Stimulated activated memory B cell treated with anti-CD40 and anti-IgM and Interleukin-4, amounts not matched to agents 10 μg/mL and 1 μg/mL and 100 μg/mL, for 72 hours (primary cell): ENCODE results near the gene SPEG.

ENCODE experiments used
- ATAC-seq: fragments of 150-1000 bp; cut with Tn5 transposase; 2 replicates; pipeline ENCODE4 v1.10.0; 2021
- H3K27ac Mint-ChIP-seq: one replicate; pipeline ENCODE4 v1.8.0; 2022; ENCODE audit warnings: mild to moderate bottlenecking, mixed read lengths
- H3K27me3 Mint-ChIP-seq: one replicate; pipeline ENCODE4 v1.8.0; 2022; ENCODE audit warnings: mixed read lengths
- H3K36me3 Mint-ChIP-seq: one replicate; pipeline ENCODE4 v1.8.0; 2022; ENCODE audit warnings: mixed read lengths
- H3K4me1 Mint-ChIP-seq: one replicate; pipeline ENCODE4 v1.8.0; 2022; ENCODE audit warnings: mixed read lengths
- H3K4me3 Mint-ChIP-seq: one replicate; pipeline ENCODE4 v1.8.0; 2022; ENCODE audit warnings: mild to moderate bottlenecking, moderate library complexity, mixed read lengths
- H3K9me3 Mint-ChIP-seq: one replicate; pipeline ENCODE4 v1.8.0; 2022; ENCODE audit warnings: mixed read lengths

SPEG gene

DNA sequence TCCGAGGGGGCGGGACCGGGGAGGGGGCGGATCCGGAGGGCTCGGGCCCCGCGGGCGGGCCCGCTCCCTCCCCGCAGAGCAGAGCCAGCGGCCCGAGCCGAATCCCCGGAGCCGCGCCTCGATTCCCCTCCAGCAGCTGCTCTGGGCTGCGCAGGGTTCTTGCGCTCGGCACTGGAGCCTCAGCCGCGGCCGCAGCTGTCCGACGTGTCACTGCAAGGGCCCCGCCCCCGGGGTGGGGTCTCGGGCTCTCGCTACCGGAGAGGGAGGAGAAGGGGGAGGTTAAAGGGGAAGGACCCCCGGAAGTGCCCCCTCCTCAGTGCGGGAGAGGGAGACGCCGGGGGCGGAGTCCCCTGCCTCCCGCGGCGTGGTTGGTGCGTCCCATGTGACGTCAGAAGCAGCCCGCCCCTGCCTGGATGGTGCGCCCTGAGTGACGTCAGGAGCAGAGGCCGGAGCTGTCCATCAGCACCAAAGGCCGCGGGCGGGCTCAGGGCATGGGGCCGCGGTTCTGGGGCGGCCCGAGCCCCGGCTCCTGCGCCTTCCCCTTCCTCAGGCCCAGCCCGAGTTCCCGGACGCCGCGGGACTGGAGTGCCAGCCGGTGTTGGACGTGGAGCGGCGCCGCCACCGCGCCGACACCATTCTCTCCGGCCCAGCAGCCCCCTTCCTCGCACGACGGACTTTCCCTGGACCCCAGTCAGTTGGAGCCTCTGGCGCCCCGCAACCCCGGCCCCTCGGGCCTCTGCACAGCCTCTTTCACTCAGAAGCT lies 109.1 kb downstream of the SPEG start, which contains the start of the genes CHPF and TMEM198:
CHPF (minus strand) TSS at position 214 of the 763 bp plus-strand sequence. CDS start 271 bp downstream, outside the sequence.
TMEM198 (plus strand) TSS at position 433 of the 763 bp plus-strand sequence. CDS start 700 bp downstream, outside the sequence.
- peak; percentile 88 for ATAC-seq
- Mint-ChIP-seq H3K9me3 (no peaks in the 10 kb centered on the region), H3K4me3 (peak within 1 kb of the TSS; percentile 79), H3K27me3 (peaks cover 76% of the 10 kb centered on the region), H3K36me3 (peaks cover 11% of the 10 kb centered on the region), H3K27ac (no peak within 1 kb of the TSS), H3K4me1 (peaks cover 20% of the 10 kb centered on the region)

DNA sequence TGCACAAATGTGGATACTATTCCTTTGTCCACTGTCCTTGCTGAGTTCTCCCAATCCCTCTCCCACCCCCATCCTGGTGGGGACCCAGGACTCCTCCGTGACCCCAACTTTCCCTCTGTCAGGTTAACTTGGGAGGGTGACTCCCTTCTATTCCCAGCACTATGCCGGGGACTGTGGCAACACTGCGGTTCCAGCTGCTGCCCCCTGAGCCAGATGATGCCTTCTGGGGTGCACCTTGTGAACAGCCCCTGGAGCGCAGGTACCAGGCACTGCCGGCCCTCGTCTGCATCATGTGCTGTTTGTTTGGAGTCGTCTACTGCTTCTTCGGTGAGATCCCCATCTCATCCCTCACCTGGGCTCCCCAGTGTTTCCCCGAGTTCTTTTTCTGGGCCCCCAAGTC lies 109.9 kb downstream of the SPEG start:
- Mint-ChIP-seq H3K9me3 (no peaks in the 10 kb centered on the region), H3K36me3 (peaks cover 6% of the 10 kb centered on the region), H3K4me1 (peaks cover 20% of the 10 kb centered on the region), H3K4me3 (peak overlapping the region; percentile 79), H3K27ac (no peak overlapping the region), H3K27me3 (peaks cover 76% of the 10 kb centered on the region)
- ATAC-seq = no peak

DNA sequence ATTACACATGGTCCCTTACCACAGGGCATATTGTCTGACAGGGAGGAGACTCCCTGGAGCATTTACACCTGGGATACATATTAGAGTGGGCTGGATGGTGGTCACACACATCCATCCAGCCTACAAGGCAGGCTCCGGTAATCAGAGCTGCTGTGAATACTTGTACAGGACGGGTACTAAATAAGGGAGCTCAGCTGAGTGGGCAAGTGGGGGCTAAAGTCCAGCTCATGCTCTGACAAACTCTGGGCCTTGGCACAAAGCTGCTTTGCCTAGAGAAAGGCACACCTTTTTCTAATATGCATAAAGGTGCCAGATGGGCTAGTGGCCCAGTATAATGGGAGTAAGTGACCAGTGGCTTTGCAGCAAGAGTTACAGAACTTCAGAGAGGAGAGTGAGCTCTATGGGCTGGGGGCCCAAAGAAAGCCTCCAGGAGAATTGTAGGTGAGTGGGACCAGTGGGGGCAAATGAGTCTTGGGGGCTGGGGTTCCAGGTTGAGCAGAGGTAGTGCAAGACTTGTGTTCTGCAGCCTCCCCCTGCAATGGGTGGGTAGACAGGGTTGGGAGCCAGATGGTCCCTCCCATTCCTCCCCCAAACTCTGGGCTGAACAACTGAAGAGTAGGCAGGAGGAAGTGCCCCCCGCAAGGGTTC lies 110.8 kb downstream of the SPEG start:
- Mint-ChIP-seq H3K4me1 (peaks cover 20% of the 10 kb centered on the region), H3K9me3 (no peaks in the 10 kb centered on the region), H3K36me3 (no peaks in the 10 kb centered on the region), H3K27me3 (peaks cover 75% of the 10 kb centered on the region), H3K4me3 (no peak overlapping the region), H3K27ac (no peak overlapping the region)
- no peak for ATAC-seq

DNA sequence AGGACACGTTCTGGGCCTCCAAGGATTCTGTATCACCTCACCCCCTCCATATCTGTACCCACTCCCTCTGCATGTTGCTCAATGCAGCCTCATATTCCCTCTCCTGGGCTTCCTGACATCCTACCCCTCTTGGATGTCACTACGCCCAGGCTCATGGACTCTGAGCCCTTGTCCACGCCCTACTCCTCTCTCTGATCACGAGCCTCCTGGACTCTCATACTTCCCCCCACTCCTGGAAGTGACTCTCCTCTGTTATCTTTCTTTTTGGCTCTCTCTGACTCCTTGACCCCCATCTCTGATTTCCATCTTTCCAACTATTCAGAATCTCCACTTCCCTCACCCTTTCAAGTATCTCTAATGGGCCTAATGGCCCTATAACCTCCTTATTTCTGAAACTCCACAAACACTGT lies 111.3 kb downstream of the SPEG start:
- H3K4me3 Mint-ChIP-seq = no peak overlapping the region
- H3K27ac Mint-ChIP-seq = no peak overlapping the region
- ATAC-seq = no peak
- peaks cover 24% of the 10 kb centered on the region for H3K4me1 Mint-ChIP-seq
- H3K27me3 Mint-ChIP-seq = peaks cover 75% of the 10 kb centered on the region
- H3K9me3 Mint-ChIP-seq = no peaks in the 10 kb centered on the region
- H3K36me3 Mint-ChIP-seq = no peaks in the 10 kb centered on the region

DNA sequence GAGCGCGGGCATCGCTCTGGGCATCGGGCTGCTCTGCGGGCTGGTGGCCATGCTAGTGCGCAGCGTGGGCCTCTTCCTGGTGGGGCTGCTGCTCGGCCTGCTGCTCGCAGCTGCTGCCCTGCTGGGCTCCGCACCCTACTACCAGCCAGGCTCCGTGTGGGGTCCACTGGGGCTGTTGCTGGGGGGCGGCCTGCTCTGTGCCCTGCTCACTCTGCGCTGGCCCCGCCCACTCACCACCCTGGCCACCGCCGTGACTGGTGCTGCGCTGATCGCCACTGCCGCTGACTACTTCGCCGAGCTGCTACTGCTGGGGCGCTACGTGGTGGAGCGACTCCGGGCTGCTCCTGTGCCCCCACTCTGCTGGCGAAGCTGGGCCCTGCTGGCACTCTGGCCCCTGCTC lies 113.0 kb downstream of the SPEG start:
- peaks cover 83% of the 10 kb centered on the region for H3K27me3 Mint-ChIP-seq
- no peak for ATAC-seq
- no peaks in the 10 kb centered on the region for H3K9me3 Mint-ChIP-seq
- H3K4me1 Mint-ChIP-seq = peaks cover 27% of the 10 kb centered on the region
- no peak overlapping the region for H3K27ac Mint-ChIP-seq
- H3K36me3 Mint-ChIP-seq = no peaks in the 10 kb centered on the region
- no peak overlapping the region for H3K4me3 Mint-ChIP-seq
